GM12875 (cell line): ENCODE results near the gene YOD1.
A peak's percentile ranks its signal among the peaks of the same experiment; 100 is the strongest.

Experiments
- H3K4me3 ChIP-seq: one replicate; pipeline ENCODE4 v1.5.1; 2011; ENCODE audit warnings: low read depth, low read length, control low read depth
- TF ChIP-seq, protein P1 (sequence below): IDR thresholded peaks from 2 replicates; pipeline ENCODE4 v1.5.1; 2011; ENCODE audit warnings: low read depth, mild to moderate bottlenecking, control low read depth, inconsistent platforms, low read length, moderate library complexity, borderline replicate concordance; ENCODE audit not compliant: insufficient read depth

The YOD1 gene

DNA sequence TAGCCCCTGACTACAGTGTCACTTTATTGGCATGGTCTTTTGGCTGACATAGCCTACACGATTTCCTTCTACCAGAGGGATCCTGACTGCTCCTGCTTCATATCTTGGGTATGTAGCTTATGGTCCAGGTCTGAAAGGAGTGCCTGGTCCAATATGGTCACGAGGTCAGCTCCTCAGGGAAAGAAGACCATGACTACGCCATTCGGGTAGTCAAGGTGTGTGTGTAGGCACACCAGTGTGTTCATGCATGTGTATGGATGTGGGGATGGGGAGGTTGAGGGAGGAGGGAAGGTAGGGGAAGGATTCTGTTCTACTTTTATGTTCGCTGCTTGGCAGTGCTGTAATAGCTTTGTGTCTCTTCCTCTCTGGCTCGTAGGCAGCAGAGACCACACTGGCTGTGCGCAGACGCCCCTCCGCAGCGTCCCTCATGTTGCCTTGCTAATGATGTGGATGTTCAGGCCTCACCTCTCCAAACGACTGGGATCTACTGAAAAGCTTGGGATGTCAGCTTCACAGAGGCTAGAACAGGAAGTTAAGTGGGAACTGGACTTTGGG lies 27.6 kb upstream of the YOD1 start:
- TF ChIP-seq, protein P1, sequence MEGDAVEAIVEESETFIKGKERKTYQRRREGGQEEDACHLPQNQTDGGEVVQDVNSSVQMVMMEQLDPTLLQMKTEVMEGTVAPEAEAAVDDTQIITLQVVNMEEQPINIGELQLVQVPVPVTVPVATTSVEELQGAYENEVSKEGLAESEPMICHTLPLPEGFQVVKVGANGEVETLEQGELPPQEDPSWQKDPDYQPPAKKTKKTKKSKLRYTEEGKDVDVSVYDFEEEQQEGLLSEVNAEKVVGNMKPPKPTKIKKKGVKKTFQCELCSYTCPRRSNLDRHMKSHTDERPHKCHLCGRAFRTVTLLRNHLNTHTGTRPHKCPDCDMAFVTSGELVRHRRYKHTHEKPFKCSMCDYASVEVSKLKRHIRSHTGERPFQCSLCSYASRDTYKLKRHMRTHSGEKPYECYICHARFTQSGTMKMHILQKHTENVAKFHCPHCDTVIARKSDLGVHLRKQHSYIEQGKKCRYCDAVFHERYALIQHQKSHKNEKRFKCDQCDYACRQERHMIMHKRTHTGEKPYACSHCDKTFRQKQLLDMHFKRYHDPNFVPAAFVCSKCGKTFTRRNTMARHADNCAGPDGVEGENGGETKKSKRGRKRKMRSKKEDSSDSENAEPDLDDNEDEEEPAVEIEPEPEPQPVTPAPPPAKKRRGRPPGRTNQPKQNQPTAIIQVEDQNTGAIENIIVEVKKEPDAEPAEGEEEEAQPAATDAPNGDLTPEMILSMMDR, result no peak
- no peak overlapping the region for H3K4me3 ChIP-seq

DNA sequence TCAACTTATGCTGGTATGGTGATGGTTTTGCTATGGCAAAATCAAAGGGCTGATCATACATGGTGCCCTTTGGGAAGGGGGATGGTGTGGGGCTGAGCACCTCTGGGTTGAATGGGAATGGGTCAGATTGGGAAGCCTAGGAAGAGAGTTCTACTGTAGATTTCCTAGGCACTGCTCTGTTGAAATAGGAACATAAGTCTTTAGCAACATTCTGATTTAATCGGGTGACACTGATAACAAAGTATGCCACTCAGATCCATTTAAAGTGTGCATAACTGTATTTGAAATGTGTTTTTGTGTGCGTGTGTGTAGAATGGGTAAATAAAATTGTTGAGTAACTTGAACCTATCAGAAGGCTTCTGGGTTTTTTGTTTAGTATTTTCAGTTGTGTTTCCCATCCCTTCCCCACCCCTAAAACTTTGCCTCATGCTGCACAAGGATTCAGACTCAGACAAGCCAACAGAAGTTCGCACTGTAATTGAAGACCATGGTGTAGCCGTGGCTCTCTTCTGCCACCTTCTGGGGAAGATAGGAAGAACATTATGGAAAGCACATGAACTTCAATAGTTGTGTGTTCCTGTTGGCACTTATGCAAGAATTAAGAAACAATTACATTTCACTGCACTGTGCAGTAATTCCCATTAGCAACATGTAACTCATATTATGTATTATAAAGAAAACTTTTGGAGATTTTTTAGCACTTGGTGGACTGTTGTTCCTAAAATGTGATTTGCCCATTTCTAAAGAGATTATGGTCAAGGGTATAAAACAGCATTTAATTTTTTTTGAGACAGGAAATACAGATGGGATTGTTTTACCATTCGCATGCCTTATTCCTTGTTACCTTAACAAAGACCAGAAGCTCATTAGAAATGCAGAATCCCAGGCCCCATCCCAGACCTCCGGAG lies 26.7 kb upstream of the YOD1 start:
- TF ChIP-seq, protein P1, result peak; percentile 79
- no peak overlapping the region for H3K4me3 ChIP-seq

DNA sequence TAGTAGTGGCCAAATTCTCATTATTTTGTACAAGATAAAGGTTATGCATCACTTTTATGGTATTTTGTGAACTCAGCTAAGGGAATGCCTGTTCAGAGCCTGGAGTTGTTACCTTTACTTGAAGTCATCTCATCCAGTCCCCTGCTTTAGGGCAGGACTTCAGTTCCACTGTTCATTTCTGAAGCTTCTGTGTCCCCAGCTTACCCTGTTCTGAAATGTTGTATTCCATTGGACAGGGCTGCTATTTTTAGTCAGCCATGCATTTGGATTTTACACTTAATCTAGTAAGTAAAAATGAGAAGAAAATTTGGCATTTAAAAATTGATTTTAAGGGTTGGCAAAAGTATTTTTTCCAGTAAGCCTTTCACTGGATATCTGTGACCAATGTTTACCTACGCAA lies 26.0 kb upstream of the YOD1 start:
- TF ChIP-seq, protein P1, result no peak
- H3K4me3 ChIP-seq, result no peak overlapping the region

DNA sequence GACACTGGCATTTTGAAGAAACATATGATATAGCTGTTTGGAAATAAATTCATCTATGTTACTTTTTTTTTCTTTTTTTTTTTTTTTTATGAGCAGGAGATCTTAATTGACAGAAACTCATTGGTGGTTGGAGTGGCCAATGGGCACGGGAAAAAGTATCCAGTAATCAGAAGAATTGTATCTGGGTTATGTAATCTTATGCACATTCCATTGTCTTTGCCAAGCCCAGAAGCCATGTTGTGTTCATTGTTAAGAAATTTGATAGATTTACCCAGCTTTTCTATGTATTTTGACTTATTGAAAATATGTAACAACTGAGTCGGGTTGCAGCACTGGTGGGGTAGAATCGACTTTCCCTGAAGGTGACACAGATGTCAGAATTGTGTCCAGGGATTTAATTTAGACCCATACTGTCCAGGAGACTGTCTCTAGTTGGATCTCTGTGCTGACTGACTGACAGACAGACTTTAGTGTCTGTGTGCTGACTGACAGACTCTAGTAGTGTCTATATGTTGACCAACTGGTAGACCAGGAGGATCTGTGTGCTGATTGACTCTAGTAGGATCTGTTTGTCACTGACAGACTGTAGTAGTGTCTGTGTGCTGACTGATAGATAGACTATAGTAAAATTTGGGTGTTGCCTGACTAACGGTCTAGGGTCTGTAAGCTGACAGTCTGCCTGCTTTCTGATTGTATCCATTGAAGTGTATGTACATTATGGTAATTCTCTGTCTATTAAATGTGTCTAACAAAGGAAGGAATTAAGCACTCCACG lies 25.4 kb upstream of the YOD1 start:
- TF ChIP-seq, protein P1, result no peak
- no peak overlapping the region for H3K4me3 ChIP-seq

DNA sequence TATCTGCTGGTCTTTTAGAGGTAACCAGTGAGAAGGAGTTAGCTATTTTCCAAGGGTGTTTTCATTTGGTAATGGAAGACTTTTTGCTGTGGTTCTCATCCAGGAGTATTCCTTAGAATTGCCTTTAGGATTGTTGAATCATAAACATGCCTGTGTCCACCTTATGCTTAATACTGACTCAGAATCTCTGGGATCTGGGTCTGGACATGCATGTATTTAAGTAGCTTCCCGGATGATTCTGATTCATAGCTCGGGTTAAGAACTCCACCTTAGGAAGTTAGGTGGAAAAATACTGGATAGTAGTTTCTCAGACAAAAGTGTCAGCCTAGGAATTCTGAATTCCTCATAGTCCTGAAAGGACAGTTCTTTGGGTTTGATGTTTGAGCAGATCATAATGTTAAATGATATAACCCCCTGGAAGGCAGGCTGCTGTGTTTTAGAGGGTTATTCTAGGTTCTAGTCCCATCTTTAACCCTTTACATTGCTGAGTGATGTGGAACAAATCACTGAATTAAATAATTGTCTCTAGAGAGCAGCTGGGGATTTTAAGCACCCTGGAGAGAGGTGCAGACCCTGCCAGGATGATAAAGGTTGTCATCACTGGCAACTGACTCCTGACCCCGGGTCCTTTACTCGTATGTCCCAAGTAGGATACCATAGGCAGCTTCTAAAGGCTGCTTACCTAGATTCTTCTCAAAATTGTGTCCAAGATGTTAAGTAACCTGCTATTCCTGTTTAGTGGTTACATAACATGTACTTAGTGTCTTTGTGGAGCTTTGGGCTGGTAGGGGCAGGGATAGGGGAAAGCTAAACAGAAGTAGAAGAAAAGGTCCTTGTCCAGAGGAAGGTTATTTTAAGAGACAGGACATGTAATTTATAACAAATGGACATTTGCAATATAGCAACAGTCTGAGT lies 23.2 kb upstream of the YOD1 start:
- H3K4me3 ChIP-seq, result no peak overlapping the region
- TF ChIP-seq, protein P1, result no peak

DNA sequence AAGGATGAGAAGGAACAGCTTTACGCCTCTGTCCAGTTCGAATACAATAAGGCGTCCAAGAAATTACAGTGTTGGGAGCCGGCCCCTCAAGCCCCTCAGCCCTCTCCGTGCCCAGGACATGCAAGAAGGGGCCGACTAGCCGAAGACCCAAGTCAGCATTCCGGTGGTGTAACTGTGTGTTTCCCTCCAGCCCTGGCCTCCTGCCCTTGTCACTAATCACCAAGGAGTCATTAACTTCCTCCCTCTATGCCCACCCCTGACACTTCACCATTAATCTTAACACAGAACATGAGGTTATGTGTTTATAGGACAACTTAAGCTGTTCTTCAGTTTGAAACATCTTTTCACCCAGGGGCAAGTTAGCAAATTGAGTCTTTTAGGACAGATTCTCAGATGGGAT lies 21.2 kb upstream of the YOD1 start:
- no peak overlapping the region for H3K4me3 ChIP-seq
- TF ChIP-seq, protein P1, result no peak
